ENCODE measurements around the gene STC2. TPM values are rescaled to one million over a fixed set of nuclear protein-coding genes. Genes with fewer than 3 reads are reported as not detected.

Gene STC2
- total RNA-seq, 1 donor from 2014 or later: 27.7 TPM

DNA sequence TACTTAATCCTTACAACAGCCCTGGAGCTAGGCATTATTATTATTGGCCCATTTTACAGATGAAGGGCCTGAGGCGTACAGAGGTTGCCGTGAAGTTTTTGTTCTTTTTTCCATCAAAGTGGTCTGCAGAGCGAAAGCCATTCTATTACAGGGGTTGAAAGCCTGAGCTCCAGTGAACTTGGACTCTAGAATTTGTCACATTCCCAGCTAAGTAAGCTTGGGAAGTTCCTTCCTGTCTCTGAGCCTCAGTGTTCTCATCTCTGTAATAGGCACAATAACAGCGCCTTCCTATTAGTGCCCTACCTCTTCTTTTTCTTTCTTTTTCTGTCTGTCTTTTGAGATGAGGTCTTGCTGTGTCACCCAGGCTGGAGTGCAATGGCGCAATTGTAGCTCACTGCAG is 49.0 kb downstream of the STC2 start:
- no peaks in the 10 kb centered on the region for H3K4me1 Mint-ChIP-seq (ENCODE audit: low read depth)
- DNase-seq (ENCODE audit: low spot score): no peak
- H3K27ac Mint-ChIP-seq: no peak overlapping the region
- H3K36me3 Mint-ChIP-seq (ENCODE audit: low read depth): no peaks in the 10 kb centered on the region
- H3K4me3 Mint-ChIP-seq: no peak overlapping the region
- intact Hi-C loops (cut with micrococcal nuclease): no loop called here
- H3K9me3 Mint-ChIP-seq: peaks cover 1% of the 10 kb centered on the region
- H3K27me3 Mint-ChIP-seq (ENCODE audit: insufficient read depth): peaks cover 30% of the 10 kb centered on the region

DNA sequence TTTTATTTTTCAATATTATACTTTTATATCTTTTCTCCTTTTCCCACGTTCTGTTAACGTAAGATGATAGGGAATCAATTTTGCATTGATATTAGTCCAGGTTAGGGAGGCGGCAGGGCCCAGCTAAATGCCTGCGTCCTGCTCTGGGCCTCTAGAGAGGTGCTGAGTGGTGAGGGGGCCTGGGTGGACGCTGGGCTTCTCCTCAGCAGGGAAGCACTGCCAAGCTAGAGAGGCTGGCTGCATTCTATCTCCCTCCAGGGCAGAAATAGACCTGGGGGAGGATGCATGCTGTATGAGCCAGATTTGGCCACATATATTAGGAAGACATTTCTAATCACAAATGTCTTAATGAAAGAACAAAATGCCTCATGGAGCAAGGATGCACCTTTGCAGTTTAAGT is 49.6 kb downstream of the STC2 start:
- Mint-ChIP-seq H3K27me3 (ENCODE audit: insufficient read depth) (peaks cover 29% of the 10 kb centered on the region), H3K36me3 (ENCODE audit: low read depth) (no peaks in the 10 kb centered on the region)

DNA sequence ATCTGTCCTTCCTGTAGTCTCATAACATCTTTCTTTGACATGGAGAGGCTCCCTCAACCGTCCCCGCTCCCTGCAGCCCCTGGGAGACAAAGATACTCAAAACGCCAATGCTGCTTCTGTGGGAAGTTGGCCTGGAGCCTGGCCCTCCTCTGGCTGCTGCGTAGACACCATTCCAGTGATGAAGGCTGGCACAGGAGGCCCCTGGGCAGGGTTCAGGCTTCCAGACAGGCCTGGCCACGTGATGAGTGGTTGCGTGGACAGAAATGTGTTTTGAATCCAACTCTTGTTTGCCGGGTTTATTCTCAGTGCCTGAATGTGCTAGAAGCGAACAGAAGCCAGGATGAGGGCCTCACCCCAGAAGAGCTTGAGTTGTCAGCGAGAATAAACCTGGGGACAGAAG is 50.0 kb downstream of the STC2 start:
- intact Hi-C loops (cut with micrococcal nuclease): no loop called here
- no peak overlapping the region for H3K4me3 Mint-ChIP-seq
- DNase-seq (ENCODE audit: low spot score): no peak
- H3K36me3 Mint-ChIP-seq (ENCODE audit: low read depth): no peaks in the 10 kb centered on the region
- H3K27ac Mint-ChIP-seq: no peak overlapping the region
- H3K4me1 Mint-ChIP-seq (ENCODE audit: low read depth): no peaks in the 10 kb centered on the region
- H3K27me3 Mint-ChIP-seq (ENCODE audit: insufficient read depth): peaks cover 27% of the 10 kb centered on the region
- no peaks in the 10 kb centered on the region for H3K9me3 Mint-ChIP-seq

More for the DNA sequence above, 49.6 kb downstream of the STC2 start:
- H3K4me3 Mint-ChIP-seq: no peak overlapping the region
- intact Hi-C loops (cut with micrococcal nuclease): no loop called here
- no peak for DNase-seq (ENCODE audit: low spot score)
- H3K4me1 Mint-ChIP-seq (ENCODE audit: low read depth): no peaks in the 10 kb centered on the region
- no peaks in the 10 kb centered on the region for H3K9me3 Mint-ChIP-seq
- H3K27ac Mint-ChIP-seq: no peak overlapping the region

DNA sequence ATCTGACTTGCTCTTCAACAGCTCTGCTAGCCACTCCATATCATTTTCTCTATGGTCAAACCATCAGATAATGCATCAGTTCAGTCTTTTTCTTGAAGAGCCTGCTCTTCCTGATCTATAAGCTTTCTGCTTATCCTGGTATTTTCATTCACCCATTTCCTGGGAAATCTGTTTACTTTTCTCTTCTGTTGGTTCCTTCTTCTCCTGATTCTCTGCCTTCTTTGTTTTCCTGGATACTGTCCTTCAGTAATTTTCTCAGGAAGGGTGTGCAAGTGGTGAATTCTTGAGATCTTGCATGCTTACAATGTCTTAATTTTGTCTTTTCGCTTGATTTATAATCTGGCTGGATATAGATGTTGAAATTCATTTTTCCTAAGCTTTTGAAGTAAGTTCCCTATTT is 53.4 kb downstream of the STC2 start:
- DNase-seq (ENCODE audit: low spot score): no peak
- intact Hi-C loops (cut with micrococcal nuclease): no loop called here
- no peak overlapping the region for H3K27ac Mint-ChIP-seq
- no peaks in the 10 kb centered on the region for H3K9me3 Mint-ChIP-seq
- no peaks in the 10 kb centered on the region for H3K36me3 Mint-ChIP-seq (ENCODE audit: low read depth)
- H3K27me3 Mint-ChIP-seq (ENCODE audit: insufficient read depth): peaks cover 15% of the 10 kb centered on the region
- no peak overlapping the region for H3K4me3 Mint-ChIP-seq
- H3K4me1 Mint-ChIP-seq (ENCODE audit: low read depth): no peaks in the 10 kb centered on the region

GRCh38 chr5:173271419-173271818 is 56.8 kb downstream of the STC2 start:
- Mint-ChIP-seq H3K36me3 (ENCODE audit: low read depth) (no peaks in the 10 kb centered on the region), H3K27ac (no peak overlapping the region), H3K4me3 (no peak overlapping the region), H3K4me1 (ENCODE audit: low read depth) (no peaks in the 10 kb centered on the region), H3K9me3 (no peaks in the 10 kb centered on the region), H3K27me3 (ENCODE audit: insufficient read depth) (peaks cover 18% of the 10 kb centered on the region)
- DNase-seq (ENCODE audit: low spot score): no peak
- intact Hi-C loops (cut with micrococcal nuclease): no loop called here

- peaks cover 14% of the 10 kb centered on the region for H3K27me3 Mint-ChIP-seq (ENCODE audit: insufficient read depth)
Measured at GRCh38 chr5:173268750-173269432, 59.3 kb downstream of the STC2 start.

GRCh38 chr5:173265433-173265832 is 62.8 kb downstream of the STC2 start:
- intact Hi-C loops (cut with micrococcal nuclease): no loop called here
- H3K27me3 Mint-ChIP-seq (ENCODE audit: insufficient read depth): peaks cover 20% of the 10 kb centered on the region
- H3K36me3 Mint-ChIP-seq (ENCODE audit: low read depth): no peaks in the 10 kb centered on the region
- H3K9me3 Mint-ChIP-seq: no peaks in the 10 kb centered on the region
- no peak overlapping the region for H3K27ac Mint-ChIP-seq
- H3K4me3 Mint-ChIP-seq: no peak overlapping the region
- no peaks in the 10 kb centered on the region for H3K4me1 Mint-ChIP-seq (ENCODE audit: low read depth)
- DNase-seq (ENCODE audit: low spot score): no peak

More at GRCh38 chr5:173268750-173269432, 59.3 kb downstream of the STC2 start:
- Mint-ChIP-seq H3K9me3 (no peaks in the 10 kb centered on the region), H3K36me3 (ENCODE audit: low read depth) (no peaks in the 10 kb centered on the region), H3K4me3 (no peak overlapping the region), H3K27ac (no peak overlapping the region), H3K4me1 (ENCODE audit: low read depth) (no peaks in the 10 kb centered on the region)
- intact Hi-C loops (cut with micrococcal nuclease): no loop called here
- no peak for DNase-seq (ENCODE audit: low spot score)

Other genes starting within 250 kb of the STC2 start
- 22.6 and 25.3 TPM in 2 replicates for gene BNIP1, start 183.9 kb downstream of the STC2 start, total RNA-seq
- not detected in 2 replicates for gene NKX2-5, start 93.2 kb downstream of the STC2 start, total RNA-seq

All from activated T-helper 1 cell treated with anti-CD3 and anti-CD28 coated beads, Interleukin-12 subunit alpha, Interleukin-12 subunit beta, Interleukin-2, Interleukin-4 antibody, amounts not matched to agents 30 ng/mL and 10 ng/mL and 1 ng/mL, durations not matched to agents 14 hours and 24 hours and 36 hours (primary cell).